Measurements from ENCODE around the gene CACNA1D. TPM values are rescaled to one million over a fixed set of nuclear protein-coding genes. Genes with fewer than 3 reads are reported as not detected.

CACNA1D gene
- total RNA-seq, 2 donors from 2014 or later: 0.57 TPM; not detected in 1

GRCh38 chr3:53707222-53707621, 212.8 kb downstream of the CACNA1D start:
- no peaks in the 10 kb centered on the region for H3K9me3 ChIP-seq (ENCODE audit: control insufficient read depth, low read length, poor library complexity, severe bottlenecking)
- H3K27ac Mint-ChIP-seq: no peak overlapping the region
- no peaks in the 10 kb centered on the region for H3K36me3 Mint-ChIP-seq (ENCODE audit: low read depth)
- peaks cover 14% of the 10 kb centered on the region for H3K4me1 Mint-ChIP-seq
- DNase-seq (no peak), ATAC-seq (no peak)
- H3K27me3 Mint-ChIP-seq: peaks cover 11% of the 10 kb centered on the region
- H3K4me3 Mint-ChIP-seq: no peak overlapping the region

- H3K27me3 Mint-ChIP-seq: peaks cover 6% of the 10 kb centered on the region
- H3K9me3 ChIP-seq (ENCODE audit: control insufficient read depth, low read length, poor library complexity, severe bottlenecking): no peaks in the 10 kb centered on the region
- no peak overlapping the region for H3K27ac Mint-ChIP-seq
- no peak for DNase-seq
- no peak overlapping the region for H3K4me3 Mint-ChIP-seq
- ATAC-seq: no peak
- H3K36me3 Mint-ChIP-seq (ENCODE audit: low read depth): no peaks in the 10 kb centered on the region
- H3K4me1 Mint-ChIP-seq: peaks cover 14% of the 10 kb centered on the region
Measured at GRCh38 chr3:53708001-53708621, 213.7 kb downstream of the CACNA1D start.

- H3K4me1 Mint-ChIP-seq: peaks cover 13% of the 10 kb centered on the region
- no peak overlapping the region for H3K4me3 Mint-ChIP-seq
- DNase-seq: no peak
- peaks cover 6% of the 10 kb centered on the region for H3K27me3 Mint-ChIP-seq
- no peaks in the 10 kb centered on the region for H3K36me3 Mint-ChIP-seq (ENCODE audit: low read depth)
- no peak for ATAC-seq
- H3K9me3 ChIP-seq (ENCODE audit: control insufficient read depth, low read length, poor library complexity, severe bottlenecking): no peaks in the 10 kb centered on the region
- H3K27ac Mint-ChIP-seq: no peak overlapping the region
Measured at GRCh38 chr3:53709256-53709655, 214.8 kb downstream of the CACNA1D start.

- peak; percentile 83 for ATAC-seq
- H3K9me3 ChIP-seq (ENCODE audit: control insufficient read depth, low read length, poor library complexity, severe bottlenecking): no peaks in the 10 kb centered on the region
- Mint-ChIP-seq H3K27ac (no peak overlapping the region), H3K27me3 (peaks cover 6% of the 10 kb centered on the region), H3K4me3 (no peak overlapping the region), H3K36me3 (ENCODE audit: low read depth) (no peaks in the 10 kb centered on the region), H3K4me1 (peaks cover 8% of the 10 kb centered on the region)
- DNase-seq: peak; percentile 25 to 29 (median 27)
Measured at GRCh38 chr3:53709860-53710674, 215.7 kb downstream of the CACNA1D start.

GRCh38 chr3:53711387-53711786, 217.0 kb downstream of the CACNA1D start:
- DNase-seq (no peak), ATAC-seq (no peak)
- H3K27me3 Mint-ChIP-seq: peaks cover 6% of the 10 kb centered on the region
- H3K9me3 ChIP-seq (ENCODE audit: control insufficient read depth, low read length, poor library complexity, severe bottlenecking): no peaks in the 10 kb centered on the region
- H3K4me1 Mint-ChIP-seq: peaks cover 5% of the 10 kb centered on the region
- H3K36me3 Mint-ChIP-seq (ENCODE audit: low read depth): no peaks in the 10 kb centered on the region
- H3K4me3 Mint-ChIP-seq: no peak overlapping the region
- no peak overlapping the region for H3K27ac Mint-ChIP-seq

- Mint-ChIP-seq H3K27me3 (peaks cover 6% of the 10 kb centered on the region), H3K4me3 (no peak overlapping the region), H3K36me3 (ENCODE audit: low read depth) (no peaks in the 10 kb centered on the region), H3K4me1 (peaks cover 5% of the 10 kb centered on the region), H3K27ac (no peak overlapping the region)
- DNase-seq (no peak), ATAC-seq (no peak)
- no peaks in the 10 kb centered on the region for H3K9me3 ChIP-seq (ENCODE audit: control insufficient read depth, low read length, poor library complexity, severe bottlenecking)
Measured at GRCh38 chr3:53712817-53713388, 218.5 kb downstream of the CACNA1D start.

- H3K36me3 Mint-ChIP-seq (ENCODE audit: low read depth): no peaks in the 10 kb centered on the region
- ATAC-seq (no peak), DNase-seq (no peak)
- H3K9me3 ChIP-seq (ENCODE audit: control insufficient read depth, low read length, poor library complexity, severe bottlenecking): no peaks in the 10 kb centered on the region
- H3K4me3 Mint-ChIP-seq: no peak overlapping the region
- peaks cover 6% of the 10 kb centered on the region for H3K27me3 Mint-ChIP-seq
- H3K27ac Mint-ChIP-seq: no peak overlapping the region
- H3K4me1 Mint-ChIP-seq: peaks cover 5% of the 10 kb centered on the region
Measured at GRCh38 chr3:53713626-53714025, 219.2 kb downstream of the CACNA1D start.

GRCh38 chr3:53715815-53716483, 221.5 kb downstream of the CACNA1D start:
- DNase-seq (no peak), ATAC-seq (no peak)
- Mint-ChIP-seq H3K27ac (no peak overlapping the region), H3K27me3 (peaks cover 9% of the 10 kb centered on the region), H3K4me1 (peaks cover 6% of the 10 kb centered on the region), H3K36me3 (ENCODE audit: low read depth) (no peaks in the 10 kb centered on the region), H3K4me3 (no peak overlapping the region)
- no peaks in the 10 kb centered on the region for H3K9me3 ChIP-seq (ENCODE audit: control insufficient read depth, low read length, poor library complexity, severe bottlenecking)

- H3K27ac Mint-ChIP-seq: no peak overlapping the region
- H3K36me3 Mint-ChIP-seq (ENCODE audit: low read depth): no peaks in the 10 kb centered on the region
- no peak for DNase-seq
- no peaks in the 10 kb centered on the region for H3K9me3 ChIP-seq (ENCODE audit: control insufficient read depth, low read length, poor library complexity, severe bottlenecking)
- peaks cover 4% of the 10 kb centered on the region for H3K4me1 Mint-ChIP-seq
- ATAC-seq: no peak
- H3K4me3 Mint-ChIP-seq: no peak overlapping the region
- H3K27me3 Mint-ChIP-seq: peaks cover 10% of the 10 kb centered on the region
Measured at GRCh38 chr3:53716998-53717397, 222.6 kb downstream of the CACNA1D start.

- DNase-seq (no peak), ATAC-seq (no peak)
- peaks cover 4% of the 10 kb centered on the region for H3K4me1 Mint-ChIP-seq
- H3K27me3 Mint-ChIP-seq: peaks cover 18% of the 10 kb centered on the region
- no peak overlapping the region for H3K4me3 Mint-ChIP-seq
- H3K36me3 Mint-ChIP-seq (ENCODE audit: low read depth): no peaks in the 10 kb centered on the region
- H3K9me3 ChIP-seq (ENCODE audit: control insufficient read depth, low read length, poor library complexity, severe bottlenecking): no peaks in the 10 kb centered on the region
- no peak overlapping the region for H3K27ac Mint-ChIP-seq
Measured at GRCh38 chr3:53718462-53718861, 224.1 kb downstream of the CACNA1D start.

- ATAC-seq (no peak), DNase-seq (no peak)
- peaks cover 4% of the 10 kb centered on the region for H3K4me1 Mint-ChIP-seq
- peaks cover 29% of the 10 kb centered on the region for H3K27me3 Mint-ChIP-seq
- no peak overlapping the region for H3K4me3 Mint-ChIP-seq
- peaks cover 3% of the 10 kb centered on the region for H3K36me3 Mint-ChIP-seq (ENCODE audit: low read depth)
- no peak overlapping the region for H3K27ac Mint-ChIP-seq
- H3K9me3 ChIP-seq (ENCODE audit: control insufficient read depth, low read length, poor library complexity, severe bottlenecking): no peaks in the 10 kb centered on the region
Measured at GRCh38 chr3:53719796-53720195, 225.4 kb downstream of the CACNA1D start.

- no peak overlapping the region for H3K27ac Mint-ChIP-seq
- H3K9me3 ChIP-seq (ENCODE audit: control insufficient read depth, low read length, poor library complexity, severe bottlenecking): no peaks in the 10 kb centered on the region
- peaks cover 42% of the 10 kb centered on the region for H3K27me3 Mint-ChIP-seq
- no peak overlapping the region for H3K4me3 Mint-ChIP-seq
- DNase-seq: no peak
- H3K4me1 Mint-ChIP-seq: peaks cover 7% of the 10 kb centered on the region
- ATAC-seq: no peak
- H3K36me3 Mint-ChIP-seq (ENCODE audit: low read depth): peaks cover 3% of the 10 kb centered on the region
Measured at GRCh38 chr3:53721187-53722119, 227.0 kb downstream of the CACNA1D start.
